Transverse colon (tissue), 4 donors: ENCODE data around the gene GLI3.

Experiments used
- CTCF ChIP-seq, 5 experiments: fragments of 200-600 bp in 3 of 5; fragments of 450-650 bp in 2 of 5; sonication (generic) in 3 of 5; IDR thresholded peaks; 1 replicate in 2 of 5; 2 replicates in 3 of 5; pipeline ENCODE4 v1.5.1; 2016 to 2017; ENCODE audit warnings: antibody characterized with exemption in 5 of 5, inconsistent platforms in 3 of 5, mild to moderate bottlenecking in 2 of 5, moderate library complexity in 1 of 5
- EP300 ChIP-seq: sonication (generic); formaldehyde crosslinking; IDR thresholded peaks from one replicate; pipeline ENCODE4 v1.6.1; 2017; ENCODE audit warnings: antibody characterized with exemption, low read depth
- POLR2AphosphoS5 ChIP-seq, 3 donors: sonication (generic); formaldehyde crosslinking; IDR thresholded peaks; one replicate each; pipeline ENCODE4 v1.6.1; 2016; ENCODE audit warnings: antibody characterized with exemption in 3 of 3

DNA sequence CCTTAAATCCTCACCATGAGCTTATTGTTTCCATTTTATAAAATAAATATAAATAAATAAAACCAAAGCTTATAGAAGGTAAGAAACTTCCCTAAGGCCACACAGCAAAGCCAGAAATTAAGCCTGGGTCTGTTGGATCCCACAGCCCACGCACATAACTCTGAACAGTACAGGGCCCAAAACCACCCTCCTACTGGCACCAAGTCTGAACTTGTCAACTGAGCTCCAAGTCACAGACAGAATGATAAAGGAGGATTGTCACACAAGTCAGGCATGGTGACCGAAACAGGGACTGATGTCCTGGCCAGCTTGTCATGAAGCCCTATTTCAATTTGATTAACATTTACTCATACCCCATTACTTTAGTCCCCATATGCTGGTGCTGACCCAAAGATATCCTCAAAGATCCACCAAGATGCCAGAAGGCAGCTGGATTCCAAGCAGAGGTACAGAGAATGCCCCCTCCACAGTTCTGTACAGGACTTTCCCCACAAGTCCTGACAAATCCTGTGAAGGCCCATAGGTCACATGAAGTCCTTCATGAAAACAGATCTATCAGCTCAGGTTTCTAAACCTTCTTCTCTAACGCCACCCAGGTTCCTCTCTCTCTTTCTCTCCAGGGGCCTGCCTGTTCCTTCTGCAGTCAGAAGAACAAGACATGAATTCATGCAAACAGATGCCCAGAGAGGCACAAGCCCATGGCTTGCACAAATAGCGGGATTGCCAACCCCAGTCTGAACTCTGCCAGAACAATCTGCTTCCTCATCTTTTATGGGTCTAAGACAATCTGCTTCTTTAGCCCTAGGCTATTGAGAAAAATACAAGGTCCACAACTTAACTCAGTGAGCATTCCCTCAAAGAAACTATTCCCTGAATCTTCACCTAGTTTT is 60.9 kb downstream of the GLI3 start:
- no peak for TF ChIP-seq CTCF (IDR thresholded peaks at IDR 0.05)
- no peak for TF ChIP-seq POLR2AphosphoS5 (IDR thresholded peaks at IDR 0.05)
- TF ChIP-seq EP300, result no peak
